Loucy (cell line): ENCODE data around the gene KRT82.

Experiments
- CTCF ChIP-seq: fragments of 200-600 bp; sonication (generic); conservative IDR thresholded peaks from 2 replicates; pipeline ENCODE4 v1.5.1; 2014; ENCODE audit warnings: mild to moderate bottlenecking, antibody characterized with exemption, low read length
- EZH2phosphoT487 ChIP-seq: fragments of 200-600 bp; IDR thresholded peaks from 2 replicates; pipeline ENCODE4 v1.6.1; 2018; ENCODE audit warnings: antibody characterized with exemption, mild to moderate bottlenecking, moderate library complexity, borderline replicate concordance

DNA sequence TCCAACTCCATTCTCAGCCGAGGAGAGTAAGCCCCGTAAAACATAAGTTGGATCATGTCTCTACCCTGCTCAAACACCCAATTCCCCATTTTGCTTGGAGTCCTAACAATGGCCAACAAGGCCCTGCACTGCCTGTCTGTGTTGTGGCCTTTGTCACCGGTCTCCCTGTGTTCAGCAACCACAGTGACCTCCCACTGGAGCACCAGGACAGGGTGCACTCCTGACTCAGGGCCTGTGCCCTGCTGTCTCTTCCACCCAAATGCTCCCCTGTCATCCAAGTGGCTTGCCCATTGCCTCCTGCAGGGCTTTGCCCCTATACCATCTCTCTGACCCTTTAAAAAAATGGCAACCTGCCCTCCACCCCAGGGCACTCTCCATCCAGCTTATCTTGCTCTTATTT is 34.4 kb downstream of the KRT82 start:
- no peak for TF ChIP-seq CTCF
- TF ChIP-seq EZH2phosphoT487: no peak
